HG03565 (cell line): ENCODE results near the gene RBMS1.
"Not testable (repeated sequence)": the region's sequence is repeated elsewhere in the genome, so short reads cannot be mapped to it uniquely, and the experiment has no call there.

Experiments
- ATAC-seq: cut with Tn5 transposase; IDR thresholded peaks from one replicate; pipeline ENCODE4 v1.9.1; 2021; ENCODE audit warnings: mild to moderate bottlenecking, moderate library complexity; ENCODE audit not compliant: unreplicated experiment

RBMS1 gene

GRCh38 chr2:160471950-160472349 lies 21.7 kb downstream of the RBMS1 start:
- ATAC-seq: no peak

GRCh38 chr2:160469621-160470204 lies 23.9 kb downstream of the RBMS1 start:
- ATAC-seq: no peak

- no peak for ATAC-seq
These were observed 24.4 kb downstream of the RBMS1 start for GRCh38 chr2:160469164-160469563.

GRCh38 chr2:160467086-160467485 lies 26.5 kb downstream of the RBMS1 start:
- no peak for ATAC-seq

GRCh38 chr2:160465406-160465805 lies 28.2 kb downstream of the RBMS1 start:
- ATAC-seq: no peak

- no peak for ATAC-seq
These were observed 28.6 kb downstream of the RBMS1 start for GRCh38 chr2:160465002-160465401.

- ATAC-seq: no peak
These were observed 29.6 kb downstream of the RBMS1 start for GRCh38 chr2:160464017-160464416.

GRCh38 chr2:160463245-160463644 lies 30.4 kb downstream of the RBMS1 start:
- ATAC-seq: no peak

- ATAC-seq: no peak
These were observed 33.3 kb downstream of the RBMS1 start for GRCh38 chr2:160460333-160460731.

- no peak for ATAC-seq
These were observed 33.9 kb downstream of the RBMS1 start for GRCh38 chr2:160459538-160460332.

GRCh38 chr2:160458718-160459453 lies 34.7 kb downstream of the RBMS1 start:
- no peak for ATAC-seq

GRCh38 chr2:160457588-160457987 lies 36.0 kb downstream of the RBMS1 start:
- ATAC-seq: no peak

GRCh38 chr2:160454070-160454797 lies 39.4 kb downstream of the RBMS1 start:
- ATAC-seq: no peak

GRCh38 chr2:160453111-160453820 lies 40.3 kb downstream of the RBMS1 start:
- no peak for ATAC-seq

- no peak for ATAC-seq
These were observed 43.1 kb downstream of the RBMS1 start for GRCh38 chr2:160450486-160450885.

- ATAC-seq: not testable (repeated sequence)
These were observed 44.8 kb downstream of the RBMS1 start for GRCh38 chr2:160448821-160449220.

GRCh38 chr2:160445673-160446072 lies 47.9 kb downstream of the RBMS1 start:
- no peak for ATAC-seq

- no peak for ATAC-seq
These were observed 51.0 kb downstream of the RBMS1 start for GRCh38 chr2:160442603-160443002.

- ATAC-seq: no peak
These were observed 52.7 kb downstream of the RBMS1 start for GRCh38 chr2:160440888-160441287.

GRCh38 chr2:160439038-160439437 lies 54.6 kb downstream of the RBMS1 start:
- ATAC-seq: not testable (repeated sequence)

- no peak for ATAC-seq
These were observed 56.3 kb downstream of the RBMS1 start for GRCh38 chr2:160437273-160437672.
